Thyroid gland (tissue), 4 donors: Measurements from ENCODE around the gene KCTD13. TPM values are rescaled to one million over a fixed set of nuclear protein-coding genes. Genes with fewer than 3 reads are reported as not detected.

ENCODE experiments used
- DNase-seq, 2 donors: peaks; one replicate each; pipeline ENCODE4 v3.0.0-alpha.2; 2019
- H3K27ac ChIP-seq, 3 donors: fragments of 200-600 bp; sonication (generic); 1 replicate in 2 of 3; 2 replicates in 1 of 3; pipeline ENCODE4 v1.5.1; 2016 to 2019; ENCODE audit warnings: mild to moderate bottlenecking in 1 of 3, moderate library complexity in 1 of 3
- H3K27me3 ChIP-seq: fragments of 200-600 bp; sonication (generic); one replicate; pipeline ENCODE4 v1.5.1; 2019
- H3K36me3 ChIP-seq, 2 donors: fragments of 200-600 bp; sonication (generic); one replicate each; pipeline ENCODE4 v1.5.1; 2016 to 2019
- H3K4me1 ChIP-seq, 2 donors: fragments of 200-600 bp; sonication (generic); one replicate each; pipeline ENCODE4 v1.5.1; 2017 to 2019
- H3K4me3 ChIP-seq, 3 donors: fragments of 200-600 bp; sonication (generic); replicated peaks in 1 of 3; 1 replicate in 2 of 3; 2 replicates in 1 of 3; pipeline ENCODE4 v1.5.1; 2016; ENCODE audit warnings: mild to moderate bottlenecking in 1 of 3
- H3K9me3 ChIP-seq: fragments of 200-600 bp; sonication (generic); one replicate; pipeline ENCODE4 v1.5.1; 2017
- POLR2A ChIP-seq, 2 donors: fragments of 450-650 bp; IDR thresholded peaks; one replicate each; pipeline ENCODE4 v1.6.1; 2017; ENCODE audit warnings: antibody characterized with exemption in 2 of 2, mild to moderate bottlenecking in 2 of 2, moderate library complexity in 1 of 2
- WGBS, 2 donors: methylation state at CpG; one replicate each; pipeline ENCODE4 v1.1.5; 2017; 5-methylcytosine and 5-hydroxymethylcytosine counted together
- intact Hi-C: fragments of 100-400 bp; cut with DNase I; formaldehyde crosslinking; loops from one replicate; pipeline ENCODE4 v1.15.1; 2023
- total RNA-seq, 4 donors: library from RNA; depleted of rRNA; stranded (reverse); fragments of >200 nt; gene quantifications; one replicate each; pipeline ENCODE4 v1.2.3, GENCODE V29; 2016
- TF ChIP-seq, protein P1 (sequence below), 6 experiments: fragments of 200-600 bp in 3 of 6; fragments of 450-650 bp in 3 of 6; sonication (generic) in 3 of 6; IDR thresholded peaks; one replicate each; pipeline ENCODE4 v1.5.1; 2016 to 2019; ENCODE audit warnings: antibody characterized with exemption in 6 of 6, mild to moderate bottlenecking in 2 of 6, inconsistent platforms in 1 of 6, moderate library complexity in 1 of 6

Gene KCTD13
- total RNA-seq, 4 donors from 2014 or later, result 9.8 to 27.5 (median 15.5) TPM

DNA sequence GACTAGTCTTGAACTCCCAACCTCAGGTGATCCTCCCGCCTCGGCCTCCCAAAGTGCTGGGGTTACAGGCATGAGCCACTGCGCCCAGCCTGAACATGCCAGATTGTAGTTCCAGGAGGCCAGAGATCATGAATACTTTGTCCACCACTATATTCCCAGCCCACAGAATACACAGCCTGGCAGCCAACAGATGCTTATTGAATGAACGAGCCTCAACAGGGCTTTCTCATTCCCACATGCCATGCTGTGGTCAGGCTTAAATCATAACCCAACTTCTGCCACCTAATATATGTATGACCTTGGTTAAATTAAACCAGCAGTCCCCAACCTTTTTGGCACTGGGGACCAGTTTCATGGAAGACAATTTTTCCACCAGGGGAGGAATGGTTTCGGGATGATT lies 32.7 kb upstream of the KCTD13 start:
- TF ChIP-seq POLR2A (IDR thresholded peaks at IDR 0.05), result no peak
- TF ChIP-seq, protein P1, sequence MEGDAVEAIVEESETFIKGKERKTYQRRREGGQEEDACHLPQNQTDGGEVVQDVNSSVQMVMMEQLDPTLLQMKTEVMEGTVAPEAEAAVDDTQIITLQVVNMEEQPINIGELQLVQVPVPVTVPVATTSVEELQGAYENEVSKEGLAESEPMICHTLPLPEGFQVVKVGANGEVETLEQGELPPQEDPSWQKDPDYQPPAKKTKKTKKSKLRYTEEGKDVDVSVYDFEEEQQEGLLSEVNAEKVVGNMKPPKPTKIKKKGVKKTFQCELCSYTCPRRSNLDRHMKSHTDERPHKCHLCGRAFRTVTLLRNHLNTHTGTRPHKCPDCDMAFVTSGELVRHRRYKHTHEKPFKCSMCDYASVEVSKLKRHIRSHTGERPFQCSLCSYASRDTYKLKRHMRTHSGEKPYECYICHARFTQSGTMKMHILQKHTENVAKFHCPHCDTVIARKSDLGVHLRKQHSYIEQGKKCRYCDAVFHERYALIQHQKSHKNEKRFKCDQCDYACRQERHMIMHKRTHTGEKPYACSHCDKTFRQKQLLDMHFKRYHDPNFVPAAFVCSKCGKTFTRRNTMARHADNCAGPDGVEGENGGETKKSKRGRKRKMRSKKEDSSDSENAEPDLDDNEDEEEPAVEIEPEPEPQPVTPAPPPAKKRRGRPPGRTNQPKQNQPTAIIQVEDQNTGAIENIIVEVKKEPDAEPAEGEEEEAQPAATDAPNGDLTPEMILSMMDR (IDR thresholded peaks at IDR 0.05), result no peak
- intact Hi-C loops, result no loop called here
- 87 to 90% methylated on average over 5 of the region's 5 CpGs for WGBS, 2 donors
- H3K4me3 ChIP-seq, result no peak overlapping the region
- no peaks in the 10 kb centered on the region for H3K9me3 ChIP-seq
- no peak overlapping the region for H3K27ac ChIP-seq
- H3K36me3 ChIP-seq, result no peaks in the 10 kb centered on the region
- H3K27me3 ChIP-seq, result no peaks in the 10 kb centered on the region
- DNase-seq, result no peak
- H3K4me1 ChIP-seq, result peaks cover 0 to 12% of the 10 kb centered on the region in 2 donors

DNA sequence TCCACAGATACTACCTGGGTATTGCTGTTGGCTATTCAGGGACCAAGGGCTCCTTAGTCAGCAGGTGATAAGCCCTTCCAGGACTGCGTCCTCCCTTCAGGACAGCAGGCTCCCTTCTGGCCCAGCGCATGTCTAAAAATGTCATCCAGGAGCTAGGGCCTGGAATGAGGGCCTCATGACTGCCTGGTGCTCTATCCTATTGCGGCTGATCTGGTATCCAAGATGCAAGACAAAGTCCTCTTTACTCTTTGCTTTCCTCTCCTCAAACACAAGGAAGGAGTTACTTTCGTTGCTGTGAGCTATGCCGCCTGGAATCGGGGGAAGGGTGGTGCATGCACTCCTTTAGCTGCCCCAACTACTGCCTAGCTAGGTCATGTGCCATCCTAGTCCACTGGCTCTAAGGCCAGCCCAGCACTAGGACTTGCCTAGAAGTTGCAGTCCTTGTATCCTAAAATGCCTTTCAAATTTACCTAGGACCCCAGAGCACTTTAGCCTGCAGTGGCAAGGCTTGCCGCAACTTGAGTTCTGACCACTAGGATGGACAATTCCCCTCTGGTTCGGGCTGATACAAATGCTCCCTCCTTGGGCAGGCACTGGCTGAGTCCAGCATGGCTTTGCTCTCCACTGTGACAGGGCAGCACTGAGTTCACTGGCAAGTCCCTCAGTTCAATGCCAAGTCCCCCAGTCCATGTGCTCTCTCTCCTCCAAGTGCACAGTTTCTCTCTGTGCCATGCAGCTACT lies 25.8 kb upstream of the KCTD13 start:
- H3K9me3 ChIP-seq, result no peaks in the 10 kb centered on the region
- H3K27me3 ChIP-seq, result no peaks in the 10 kb centered on the region
- TF ChIP-seq POLR2A (IDR thresholded peaks at IDR 0.05), result no peak
- H3K27ac ChIP-seq, result no peak overlapping the region
- no peaks in the 10 kb centered on the region for H3K4me1 ChIP-seq
- no peaks in the 10 kb centered on the region for H3K36me3 ChIP-seq
- WGBS, 2 donors, result 82 to 86% methylated on average over 7 to 8 of the region's 8 CpGs
- no peak overlapping the region for H3K4me3 ChIP-seq
- intact Hi-C loops, result no loop called here
- DNase-seq, result no peak

DNA sequence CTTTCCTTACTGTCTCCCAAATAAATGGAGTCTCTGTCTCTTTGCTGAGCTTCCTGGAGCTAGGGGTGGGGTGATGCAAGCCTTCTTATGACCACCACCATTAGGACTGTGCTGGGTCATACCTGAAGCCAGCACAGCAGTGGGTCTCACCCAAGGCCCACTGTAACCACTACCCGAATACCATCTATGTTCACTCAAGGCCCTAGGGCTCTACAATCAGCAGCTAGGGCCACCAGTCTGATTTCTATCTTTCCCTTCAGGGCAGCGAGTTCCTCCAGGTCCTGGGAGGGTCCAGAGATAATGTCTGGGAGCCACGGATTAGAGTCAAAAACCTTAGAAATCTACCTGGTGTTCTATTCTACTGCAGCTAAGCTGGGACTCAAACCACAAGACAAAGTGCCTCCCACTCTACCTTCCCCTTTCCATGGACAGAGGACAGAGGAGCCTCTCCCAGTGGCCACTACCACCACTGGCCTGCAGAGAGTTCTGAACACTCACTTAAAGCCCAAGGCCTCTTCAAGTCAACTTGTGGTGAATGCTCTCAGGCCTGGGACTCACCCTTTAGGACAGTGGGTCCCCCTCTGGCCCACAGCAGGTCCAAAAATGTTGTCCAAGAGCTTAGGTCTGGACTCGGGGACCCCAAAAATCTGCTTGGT lies 24.9 kb upstream of the KCTD13 start:
- Histone ChIP-seq H3K9me3 (no peaks in the 10 kb centered on the region), H3K27me3 (no peaks in the 10 kb centered on the region), H3K36me3 (no peaks in the 10 kb centered on the region), H3K27ac (no peak overlapping the region), H3K4me1 (no peaks in the 10 kb centered on the region), H3K4me3 (no peak overlapping the region)
- intact Hi-C loops, result no loop called here
- TF ChIP-seq, protein P1 (IDR thresholded peaks at IDR 0.05), result no peak
- no peak for TF ChIP-seq POLR2A (IDR thresholded peaks at IDR 0.05)
- no peak for DNase-seq
- whole genome bisulfite sequencing, 2 donors, result 91 to 94% methylated on average over 3 to 4 of the region's 4 CpGs

DNA sequence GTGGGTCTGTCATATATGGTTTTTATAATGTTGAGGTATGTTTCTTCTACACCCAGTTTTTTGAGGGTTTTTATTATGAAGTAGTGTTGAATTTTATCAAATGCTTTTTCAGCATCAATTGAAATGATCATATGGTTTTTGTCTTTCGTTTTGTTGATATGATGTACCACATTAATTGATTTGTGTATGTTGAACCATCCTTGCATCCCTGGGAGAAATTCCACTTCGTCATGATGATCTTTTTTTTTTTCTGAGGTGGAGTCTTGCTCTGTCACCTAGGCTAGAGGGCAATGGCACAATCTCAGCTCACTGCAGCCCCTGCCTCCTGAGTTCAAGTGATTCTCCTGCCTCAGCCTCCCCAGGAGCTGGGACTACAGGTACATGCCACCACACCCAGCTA lies 21.9 kb upstream of the KCTD13 start:
- Histone ChIP-seq H3K4me1 (no peaks in the 10 kb centered on the region), H3K9me3 (no peaks in the 10 kb centered on the region), H3K27ac (no peak overlapping the region), H3K36me3 (no peaks in the 10 kb centered on the region), H3K4me3 (no peak overlapping the region), H3K27me3 (no peaks in the 10 kb centered on the region)
- no peak for DNase-seq
- WGBS, 2 donors, result 89 to 91% methylated on average over 2 of the region's 2 CpGs
- TF ChIP-seq, protein P1 (IDR thresholded peaks at IDR 0.05), result no peak
- TF ChIP-seq POLR2A (IDR thresholded peaks at IDR 0.05), result no peak
- intact Hi-C loops, result no loop called here

DNA sequence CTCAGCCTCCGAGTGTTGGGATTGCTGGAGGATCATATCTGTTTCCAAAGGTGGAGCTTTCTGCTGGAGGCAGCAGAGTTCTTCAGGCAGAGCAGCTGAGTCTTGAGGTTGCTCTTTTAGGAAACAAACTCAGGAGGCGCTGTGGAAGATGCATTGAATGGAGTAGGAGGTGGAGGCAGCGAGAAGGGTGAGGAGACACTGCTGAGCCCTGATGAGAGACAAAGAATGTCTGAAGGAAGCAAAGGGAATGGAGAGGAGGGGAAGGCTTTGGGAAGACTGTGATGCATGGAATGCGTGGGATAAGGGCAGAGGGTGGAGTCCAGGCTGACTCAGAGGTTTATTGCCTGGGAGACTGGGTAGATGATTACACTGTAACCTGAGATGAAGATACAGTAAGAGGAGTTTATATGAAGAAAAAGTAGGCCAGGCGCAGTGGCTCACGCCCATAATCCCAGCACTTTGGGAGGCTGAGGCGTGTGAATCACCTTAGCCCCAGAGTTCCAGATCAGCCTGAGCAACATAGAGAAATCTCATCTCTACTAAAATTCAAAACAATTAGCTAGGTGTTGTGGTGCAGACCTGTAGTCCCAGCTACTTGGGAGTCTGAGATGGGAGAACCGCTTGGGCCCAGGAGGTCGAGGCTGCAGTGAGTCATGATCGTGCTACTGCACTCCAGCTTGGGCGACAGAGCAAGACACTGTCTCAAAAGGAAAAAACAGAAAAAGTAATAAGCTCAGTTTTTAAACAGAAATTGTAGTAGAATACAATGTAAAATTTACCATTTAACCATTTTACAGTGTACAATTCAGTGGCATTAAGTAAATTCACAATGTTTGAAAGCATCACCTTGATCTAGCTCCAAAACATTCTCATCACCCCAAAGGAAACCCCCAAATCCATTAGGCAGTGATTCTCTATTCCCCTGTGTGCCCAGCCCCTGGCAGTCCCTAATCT lies 18.1 kb upstream of the KCTD13 start:
- Histone ChIP-seq H3K9me3 (no peaks in the 10 kb centered on the region), H3K36me3 (no peaks in the 10 kb centered on the region), H3K27ac (no peak overlapping the region), H3K4me1 (no peaks in the 10 kb centered on the region), H3K4me3 (no peak overlapping the region), H3K27me3 (no peaks in the 10 kb centered on the region)
- WGBS, 2 donors, result 62 to 70% methylated on average over 11 of the region's 11 CpGs
- DNase-seq, result no peak
- intact Hi-C loops, result no loop called here
- no peak for TF ChIP-seq POLR2A (IDR thresholded peaks at IDR 0.05)
- TF ChIP-seq, protein P1 (IDR thresholded peaks at IDR 0.05), result no peak
